ENCODE data around the gene GALNT6.

The GALNT6 gene

GRCh38 chr12:51391283-51392123, at the start of gene GALNT6:
GALNT6 (minus strand) TSS chr12:51391406; CDS start chr12:51379781, 11,625 bp downstream.
- DNase-seq, result peak; percentile 65

- DNase-seq, result no peak
Measured at GRCh38 chr12:51439330-51439729, 48.1 kb upstream of the GALNT6 start.

GRCh38 chr12:51437431-51437830, 46.2 kb upstream of the GALNT6 start:
- DNase-seq, result no peak

GRCh38 chr12:51434305-51434704, 43.1 kb upstream of the GALNT6 start:
- DNase-seq, result no peak

GRCh38 chr12:51432921-51433320, 41.7 kb upstream of the GALNT6 start:
- DNase-seq, result no peak

- DNase-seq, result no peak
Measured at GRCh38 chr12:51430196-51430895, 39.1 kb upstream of the GALNT6 start.

GRCh38 chr12:51429700-51430099, 38.5 kb upstream of the GALNT6 start:
- no peak for DNase-seq

- no peak for DNase-seq
Measured at GRCh38 chr12:51428256-51428655, 37.0 kb upstream of the GALNT6 start.

- peak; percentile 89 for DNase-seq
Measured at GRCh38 chr12:51424662-51425539, 33.7 kb upstream of the GALNT6 start, which contains the start of gene SLC4A8. SLC4A8 (plus strand) TSS chr12:51424831; CDS start chr12:51424988, 157 bp downstream.

- DNase-seq, result no peak
Measured at GRCh38 chr12:51424094-51424661, 33.0 kb upstream of the GALNT6 start.

- DNase-seq, result peak; percentile 73
Measured at GRCh38 chr12:51421266-51421884, 30.2 kb upstream of the GALNT6 start.

- no peak for DNase-seq
Measured at GRCh38 chr12:51419425-51420193, 28.4 kb upstream of the GALNT6 start.

GRCh38 chr12:51417826-51418225, 26.6 kb upstream of the GALNT6 start:
- no peak for DNase-seq

- DNase-seq, result no peak
Measured at GRCh38 chr12:51415931-51416330, 24.7 kb upstream of the GALNT6 start.

- no peak for DNase-seq
Measured at GRCh38 chr12:51413791-51414190, 22.6 kb upstream of the GALNT6 start.

GRCh38 chr12:51413149-51413548, 21.9 kb upstream of the GALNT6 start:
- DNase-seq, result no peak

GRCh38 chr12:51409846-51410245, 18.6 kb upstream of the GALNT6 start:
- DNase-seq, result no peak

GRCh38 chr12:51407604-51408003, 16.4 kb upstream of the GALNT6 start:
- DNase-seq, result no peak

- no peak for DNase-seq
Measured at GRCh38 chr12:51406859-51407258, 15.7 kb upstream of the GALNT6 start.

GRCh38 chr12:51406290-51406689, 15.1 kb upstream of the GALNT6 start:
- no peak for DNase-seq

- DNase-seq, result no peak
Measured at GRCh38 chr12:51405801-51406207, 14.6 kb upstream of the GALNT6 start.
